GM19438 (cell line): ENCODE measurements around the gene L3MBTL4.

ENCODE experiments used
- ATAC-seq: cut with Tn5 transposase; IDR thresholded peaks from one replicate; pipeline ENCODE4 v1.9.1; 2021; ENCODE audit warnings: low read depth; ENCODE audit not compliant: unreplicated experiment

Gene L3MBTL4

GRCh38 chr18:5941890-5942289, 472.8 kb downstream of the L3MBTL4 start:
- ATAC-seq, result no peak

DNA sequence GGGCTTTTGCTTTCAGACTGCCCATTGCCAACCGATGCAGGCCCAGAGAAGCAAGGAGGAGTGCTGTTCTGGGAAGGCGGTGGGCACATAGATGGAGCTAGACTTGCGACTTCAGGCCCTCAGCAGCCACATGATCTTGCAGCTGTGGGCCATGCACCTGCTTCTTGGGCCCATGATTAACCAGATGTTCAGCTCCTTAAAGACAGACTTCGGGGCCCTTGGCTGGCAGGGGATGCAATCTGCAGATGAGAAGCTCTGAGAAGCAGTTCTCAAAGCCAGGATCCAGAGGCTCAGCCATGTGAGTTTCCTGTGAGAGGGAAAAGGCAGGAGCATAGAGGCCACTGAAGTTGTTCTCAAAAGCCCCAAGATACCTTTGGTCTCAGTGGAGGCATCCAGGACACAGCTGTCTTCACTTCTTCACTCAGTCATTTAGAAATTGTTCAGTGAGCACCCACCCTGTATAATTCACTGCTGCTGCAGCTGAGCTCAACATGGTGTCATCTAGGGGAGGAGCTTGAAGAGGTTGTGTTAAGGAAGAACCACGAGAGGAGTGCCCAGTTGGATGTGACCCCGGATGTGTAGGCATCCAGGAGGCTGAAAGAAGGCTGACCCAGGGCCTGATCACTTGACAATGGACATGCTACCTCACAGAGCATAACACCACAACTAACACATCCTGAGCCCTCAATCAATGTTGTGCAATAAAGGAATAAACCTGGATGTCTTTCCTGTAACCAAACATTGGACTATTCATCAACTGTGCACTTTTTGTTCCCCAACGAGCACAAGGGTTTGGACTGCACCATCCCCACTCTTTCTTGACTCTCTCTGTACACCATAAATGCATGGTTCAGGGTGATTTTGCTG, 474.7 kb downstream of the L3MBTL4 start:
- no peak for ATAC-seq

GRCh38 chr18:5937795-5938194, 476.9 kb downstream of the L3MBTL4 start:
- ATAC-seq, result no peak

GRCh38 chr18:5937121-5937520, 477.6 kb downstream of the L3MBTL4 start:
- ATAC-seq, result no peak

DNA sequence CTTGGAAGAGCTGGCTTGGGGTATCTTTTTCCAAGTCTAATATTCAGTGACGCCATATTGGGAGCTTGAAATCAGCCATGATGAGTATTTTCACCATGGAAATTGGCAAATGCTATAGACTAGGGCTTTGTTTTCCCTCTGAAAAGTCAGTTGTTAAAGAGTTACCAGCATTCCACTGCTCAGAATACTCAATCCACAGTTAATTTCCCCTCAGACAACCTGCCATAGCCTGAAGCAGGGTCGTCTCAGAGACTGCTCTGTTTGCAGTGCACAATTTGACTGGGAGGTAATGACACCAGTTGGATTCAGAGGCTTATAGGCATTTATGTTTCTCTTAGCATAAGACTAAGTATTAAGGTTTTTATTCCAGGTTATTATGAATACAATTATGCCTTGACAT, 483.9 kb downstream of the L3MBTL4 start:
- no peak for ATAC-seq

DNA sequence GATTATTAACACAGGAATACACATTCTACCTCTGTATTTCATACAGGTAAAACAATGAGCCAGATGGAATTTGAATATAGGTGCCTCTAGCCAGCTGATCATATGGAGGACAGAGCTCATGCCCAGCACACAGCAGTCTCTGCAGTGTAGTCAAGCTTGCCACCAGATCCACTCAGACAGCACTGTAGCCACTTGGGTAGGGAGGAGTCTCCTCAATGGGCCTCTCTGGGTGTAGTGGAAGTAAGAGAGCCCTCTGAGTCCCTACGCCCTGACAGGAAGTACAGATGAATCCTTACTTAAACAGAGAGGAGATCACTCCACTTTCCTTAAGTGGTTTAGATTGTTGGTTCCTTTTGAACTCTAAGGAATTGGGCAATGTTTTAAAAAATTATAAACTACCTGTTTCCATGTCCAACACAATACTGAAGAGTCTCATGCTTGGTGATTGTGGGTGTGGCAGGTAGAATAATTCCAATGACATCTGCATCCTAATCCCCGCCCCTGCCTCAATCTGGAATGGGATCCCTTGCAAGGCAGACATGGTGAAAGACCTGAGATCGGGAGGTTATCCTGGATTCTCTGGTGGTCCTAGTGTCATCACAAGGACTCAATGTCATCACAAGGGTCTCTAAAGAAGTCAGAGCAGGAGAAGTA, 496.4 kb downstream of the L3MBTL4 start:
- ATAC-seq, result no peak

- ATAC-seq, result no peak
Observed at GRCh38 chr18:5914951-5915350, 499.8 kb downstream of the L3MBTL4 start.

- no peak for ATAC-seq
Observed at GRCh38 chr18:5914016-5914415, 500.7 kb downstream of the L3MBTL4 start.

- ATAC-seq, result no peak
Observed at GRCh38 chr18:5912566-5912965, 502.1 kb downstream of the L3MBTL4 start.

GRCh38 chr18:5909125-5909524, 505.6 kb downstream of the L3MBTL4 start:
- no peak for ATAC-seq
